GM18861 (cell line): Measurements from ENCODE around the gene EDN2.

ENCODE experiments used
- ATAC-seq: cut with Tn5 transposase; IDR thresholded peaks from one replicate; pipeline ENCODE4 v1.9.1; 2021; ENCODE audit not compliant: unreplicated experiment

The EDN2 gene

DNA sequence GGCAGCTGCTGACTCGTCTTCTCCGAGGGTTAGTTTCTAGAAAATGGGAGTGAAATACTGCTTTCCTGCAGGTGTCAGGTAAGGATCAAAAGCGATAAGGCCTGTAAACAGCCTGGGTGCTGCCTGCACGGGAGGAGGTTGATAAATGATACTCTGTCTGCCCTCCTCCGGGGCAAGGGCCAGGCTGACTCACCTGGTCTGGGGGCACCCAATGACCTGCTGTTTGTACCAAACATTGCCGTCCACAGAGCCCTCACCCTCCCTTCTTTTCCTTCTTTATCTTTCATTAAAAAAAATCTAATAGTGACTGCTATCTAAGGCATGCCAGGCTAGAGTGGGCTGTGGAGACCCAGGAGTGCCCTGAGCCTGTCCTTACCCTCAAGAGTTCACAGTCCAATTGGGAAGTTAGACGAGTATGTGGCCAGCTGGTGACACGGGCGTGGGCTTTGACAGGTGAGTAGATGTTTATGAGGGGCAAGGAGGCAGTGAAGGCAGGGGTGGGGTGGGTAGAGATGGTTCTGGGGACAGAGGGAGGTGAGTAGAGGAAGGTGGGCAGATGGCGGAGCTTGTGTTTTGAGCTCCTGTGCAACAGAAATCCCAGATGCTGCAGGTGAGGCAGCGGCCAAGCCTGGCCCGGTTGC is 16.2 kb downstream of the EDN2 start:
- ATAC-seq = no peak

DNA sequence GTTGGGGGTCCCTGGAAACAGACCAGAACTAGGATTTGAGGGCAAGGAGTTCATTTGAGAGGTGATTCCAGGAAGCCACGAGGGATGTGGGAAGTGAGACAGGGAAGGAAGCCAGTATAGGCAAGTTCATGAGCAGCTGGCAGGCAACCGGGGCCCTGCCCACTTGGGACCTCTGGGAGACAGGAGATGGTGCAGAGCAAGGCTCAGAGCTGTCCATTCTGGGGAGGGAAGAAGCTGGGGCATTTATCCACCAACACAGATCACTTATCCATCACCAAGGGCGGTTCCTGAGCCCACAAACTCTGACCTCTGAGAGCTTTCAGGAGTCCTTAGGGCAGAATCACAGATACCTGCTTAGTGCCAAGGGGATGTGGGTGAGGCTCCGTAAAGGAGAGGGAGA is 16.8 kb downstream of the EDN2 start:
- ATAC-seq = no peak

DNA sequence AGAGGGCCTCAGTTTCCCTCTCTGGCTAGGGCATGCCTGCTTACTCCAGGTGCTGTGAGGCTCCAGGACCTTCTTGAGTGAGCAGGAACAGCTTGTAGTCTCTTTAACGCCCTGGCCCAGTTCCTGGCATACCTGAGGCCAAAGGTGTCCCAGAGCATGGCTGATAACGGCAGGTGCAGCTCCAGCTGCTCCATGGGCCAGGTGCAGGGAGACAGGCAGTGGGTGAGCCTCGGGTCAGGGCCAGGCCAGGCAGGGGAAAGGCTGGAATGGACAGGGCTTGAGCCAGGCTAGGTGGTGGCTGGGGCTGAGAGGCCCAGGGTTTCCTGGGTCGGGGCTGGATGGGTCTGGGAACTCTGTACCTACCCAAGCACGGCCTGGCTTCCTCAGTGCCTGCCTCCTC is 18.3 kb downstream of the EDN2 start:
- ATAC-seq = no peak

DNA sequence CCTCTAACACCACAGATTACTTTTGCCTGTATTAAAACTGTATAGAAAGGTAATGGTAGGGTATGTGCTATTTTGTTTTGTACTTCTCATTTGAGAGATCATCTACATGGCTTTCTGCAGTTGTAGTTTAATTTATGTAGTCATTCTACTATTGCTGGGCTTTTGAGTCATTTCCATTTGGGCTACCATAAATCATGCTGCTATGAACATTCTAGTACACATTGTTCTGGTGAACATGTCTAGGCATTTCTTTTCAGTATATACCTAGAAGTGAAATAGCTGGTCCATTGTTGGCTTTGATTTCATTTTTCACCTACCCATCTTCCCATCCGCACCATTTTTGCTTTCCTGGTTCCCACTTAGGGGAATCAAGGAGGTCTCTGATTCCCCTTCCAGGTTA is 18.7 kb downstream of the EDN2 start:
- no peak for ATAC-seq

DNA sequence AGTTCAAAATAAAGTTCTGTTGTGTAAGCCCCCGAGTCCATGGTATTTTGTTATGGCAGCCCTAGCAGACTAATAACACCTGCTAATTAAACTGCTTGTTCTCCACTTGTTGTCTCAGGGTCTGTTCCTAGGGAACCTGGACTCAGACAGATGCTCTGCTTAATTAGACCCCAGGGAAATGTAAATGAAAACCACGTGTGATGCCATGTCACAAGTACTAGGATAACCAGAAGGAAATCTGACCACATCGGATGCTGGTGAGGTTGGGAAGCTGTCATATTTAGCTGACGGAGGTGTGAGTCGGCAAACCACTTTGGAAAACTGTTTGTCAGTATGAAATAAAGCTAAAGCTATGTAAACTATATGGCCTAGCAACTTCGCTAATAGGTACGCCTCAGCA is 19.6 kb downstream of the EDN2 start:
- no peak for ATAC-seq

DNA sequence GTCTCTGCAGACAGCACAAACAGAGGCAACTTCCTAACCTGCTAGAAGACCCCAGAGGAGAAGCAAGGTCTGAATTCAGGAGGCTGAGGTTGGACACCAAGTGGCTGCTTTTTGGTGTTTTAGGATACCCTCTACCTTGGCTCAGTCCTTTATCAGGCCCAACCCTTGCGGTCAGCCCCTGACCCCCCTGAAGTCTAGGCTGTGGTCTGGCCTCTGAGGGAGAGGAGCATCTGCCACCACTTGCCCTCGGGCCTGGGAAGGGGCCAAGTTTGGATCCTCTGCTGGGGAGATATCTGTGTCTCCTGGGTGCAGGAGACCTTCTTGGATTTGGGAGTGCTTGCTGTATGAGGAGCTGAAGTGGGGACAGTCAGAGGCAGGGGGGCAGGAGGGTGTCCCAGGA is 21.0 kb downstream of the EDN2 start:
- no peak for ATAC-seq

DNA sequence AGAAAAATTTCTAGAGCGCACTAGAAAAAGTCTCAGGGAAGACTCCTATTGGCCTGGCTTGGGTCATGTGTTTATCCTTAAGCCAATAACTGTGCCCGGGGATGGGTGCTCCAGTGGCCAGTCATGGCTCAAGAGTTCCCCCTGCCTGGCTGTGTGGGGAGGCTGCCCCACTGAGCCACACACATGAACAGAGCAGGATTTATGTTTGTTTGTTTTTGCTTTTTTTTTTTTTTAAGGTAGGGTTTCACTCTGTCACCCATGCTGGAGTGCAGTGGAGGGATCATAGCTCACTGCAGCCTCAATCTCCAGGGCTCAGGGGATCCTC is 21.8 kb downstream of the EDN2 start:
- no peak for ATAC-seq

DNA sequence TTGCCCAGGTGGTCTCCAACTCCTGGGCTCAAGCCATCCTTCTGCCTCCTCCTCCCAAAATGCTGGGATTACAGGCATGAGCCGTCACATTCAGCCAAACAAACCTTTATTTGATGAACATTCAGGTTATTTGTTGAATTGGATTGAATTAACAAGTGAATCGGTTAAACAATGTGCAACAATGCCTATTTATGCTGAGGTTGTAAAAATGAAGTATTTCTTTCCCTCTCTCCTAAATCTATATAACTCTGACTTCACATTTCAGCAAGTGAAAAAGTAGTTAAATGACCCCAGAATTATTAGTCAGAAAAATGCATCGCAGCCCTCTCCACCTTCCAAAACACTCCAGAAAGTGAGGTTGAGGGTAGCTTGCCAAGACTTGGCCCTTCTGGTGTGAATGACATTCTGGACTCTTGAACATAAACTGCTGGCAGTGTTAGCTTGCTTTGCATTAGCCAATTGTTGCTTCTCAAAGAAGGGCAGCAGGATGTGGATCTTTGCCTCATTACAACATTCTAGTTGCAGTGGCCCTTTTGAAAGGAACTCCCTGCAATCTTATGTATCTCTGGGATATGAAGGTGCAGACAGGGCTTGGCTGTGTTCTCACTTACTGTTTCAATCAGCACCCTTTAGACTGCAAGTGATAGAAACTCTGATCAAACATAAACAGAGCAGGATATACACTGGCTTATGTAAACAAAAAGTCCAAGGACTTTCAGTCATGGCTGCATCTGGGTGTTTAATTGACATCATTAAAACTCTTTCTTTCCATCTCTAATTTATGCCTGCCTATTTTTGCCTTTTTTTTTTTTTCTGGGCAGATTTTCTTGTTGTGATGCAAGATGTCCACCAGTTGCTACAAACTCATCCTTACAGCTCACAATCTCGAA is 22.4 kb downstream of the EDN2 start:
- ATAC-seq = no peak

DNA sequence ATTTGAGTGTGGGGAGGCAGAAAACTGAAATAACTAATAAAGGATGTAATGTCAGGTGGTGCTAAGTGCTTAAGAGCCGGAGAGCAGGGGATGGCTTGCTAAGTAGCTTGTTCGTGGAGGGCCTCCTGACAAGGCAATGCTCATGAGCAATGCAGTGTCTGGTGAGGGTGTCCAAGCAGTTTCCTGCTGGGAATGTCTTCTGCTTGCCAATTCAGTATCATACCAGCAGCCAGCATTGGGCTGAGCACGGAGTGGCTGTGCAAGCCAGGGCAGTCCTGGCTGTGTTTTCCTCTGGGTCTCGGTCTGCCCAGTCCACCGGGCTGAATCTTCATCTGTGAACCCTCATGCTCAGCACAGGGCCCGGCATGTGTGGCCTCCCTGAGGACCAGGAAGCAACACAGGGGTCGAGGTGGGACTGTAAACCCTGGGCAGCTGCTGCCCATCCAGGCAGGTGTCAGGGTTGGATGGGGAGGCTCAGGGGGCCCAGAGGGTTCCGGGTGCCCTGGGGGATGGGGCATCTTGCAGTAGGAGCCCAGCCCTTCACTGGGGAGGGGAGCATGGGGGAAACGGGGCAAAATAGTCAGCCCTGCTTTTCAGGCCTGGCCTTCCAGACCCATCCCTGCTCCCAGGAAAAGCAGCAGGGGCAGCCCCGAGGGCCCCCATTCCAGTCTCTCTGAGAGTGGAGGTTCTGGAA is 27.5 kb downstream of the EDN2 start:
- no peak for ATAC-seq

DNA sequence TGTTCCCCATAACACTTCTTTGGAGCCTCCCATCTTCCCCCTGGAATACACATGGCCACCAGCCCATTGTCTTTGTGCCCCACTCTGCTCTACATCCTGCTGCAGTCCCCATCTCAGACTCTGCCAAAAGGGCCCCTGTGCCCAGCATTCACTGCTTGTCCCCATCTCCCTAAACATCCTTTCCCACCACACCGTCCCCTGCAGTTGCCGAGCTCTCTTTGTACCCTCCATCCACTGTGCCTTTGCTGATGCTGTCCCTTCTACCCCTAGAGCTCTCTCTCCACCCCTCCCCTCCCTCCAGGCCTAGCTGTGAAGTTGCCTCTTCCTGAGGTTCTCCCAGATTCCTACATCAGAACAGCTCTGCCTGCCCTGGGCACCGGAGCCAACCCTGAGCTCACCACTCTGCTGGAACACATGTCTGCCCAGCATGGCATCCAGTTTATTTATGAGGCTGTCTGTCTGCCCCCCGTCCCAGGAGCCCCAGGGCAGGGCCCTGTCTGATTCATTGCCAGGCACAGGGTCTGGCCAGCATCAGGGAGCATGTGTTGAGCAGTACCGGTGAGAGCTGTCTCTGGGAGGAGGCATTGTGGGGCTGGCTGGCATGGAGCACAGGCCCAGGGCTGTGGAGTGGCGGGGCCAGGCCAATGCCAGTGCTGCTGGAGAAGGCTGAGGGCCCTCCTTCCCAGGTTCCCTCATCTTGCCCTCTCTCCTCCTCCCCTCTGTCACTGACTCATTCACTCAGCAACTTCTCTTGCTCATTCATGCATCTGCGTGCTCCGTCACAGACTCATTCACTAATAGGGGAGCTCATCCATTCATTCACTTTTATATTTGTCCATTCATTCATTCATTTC is 28.8 kb downstream of the EDN2 start:
- no peak for ATAC-seq

DNA sequence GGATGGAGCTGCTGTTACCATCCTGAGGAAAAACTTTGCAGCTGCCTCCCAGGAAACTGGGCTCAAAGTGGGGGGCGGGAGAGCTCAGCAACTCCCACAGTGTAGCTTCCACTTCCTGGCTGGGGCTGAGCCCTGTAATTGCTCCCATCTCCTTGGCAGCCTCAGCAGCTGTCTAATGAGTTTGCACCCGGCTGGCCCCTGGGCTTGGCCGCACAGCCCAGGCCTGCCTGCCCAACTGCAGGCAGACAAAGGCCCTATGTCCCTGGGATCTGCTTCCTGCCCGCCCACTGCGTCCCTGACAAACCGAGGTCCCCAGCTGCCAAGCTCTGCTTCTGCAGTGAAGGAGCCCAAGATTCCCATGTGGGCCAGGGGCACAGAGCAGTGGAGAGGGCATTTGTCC is 30.1 kb downstream of the EDN2 start:
- ATAC-seq = no peak

DNA sequence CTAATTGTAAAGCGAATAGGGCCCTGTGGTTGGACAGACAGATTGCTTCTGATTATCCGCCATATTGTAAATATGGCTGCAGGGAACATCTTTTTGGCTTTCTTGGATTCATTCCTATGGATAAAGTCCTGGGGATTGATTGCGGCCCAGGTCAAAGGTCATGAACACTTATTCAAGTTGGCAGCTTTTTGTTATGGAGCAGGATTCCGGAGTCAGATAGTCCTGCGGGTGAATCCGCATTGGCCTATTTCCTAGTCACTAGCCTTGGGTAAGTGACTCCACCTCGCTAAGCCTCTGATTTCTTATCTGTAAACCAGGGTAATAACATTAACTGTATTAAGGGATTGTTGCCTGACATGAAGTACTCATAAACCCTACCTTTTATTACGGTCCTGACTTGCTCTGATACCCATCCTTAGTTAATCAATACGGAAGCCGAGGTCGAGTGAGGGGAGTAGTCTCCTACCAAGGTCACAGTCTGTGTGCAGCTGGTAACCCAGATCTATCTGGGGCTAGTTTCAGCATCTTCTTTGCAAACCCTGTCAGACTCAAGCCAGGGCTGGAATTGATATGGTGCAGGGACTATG is 31.7 kb downstream of the EDN2 start:
- ATAC-seq = no peak

DNA sequence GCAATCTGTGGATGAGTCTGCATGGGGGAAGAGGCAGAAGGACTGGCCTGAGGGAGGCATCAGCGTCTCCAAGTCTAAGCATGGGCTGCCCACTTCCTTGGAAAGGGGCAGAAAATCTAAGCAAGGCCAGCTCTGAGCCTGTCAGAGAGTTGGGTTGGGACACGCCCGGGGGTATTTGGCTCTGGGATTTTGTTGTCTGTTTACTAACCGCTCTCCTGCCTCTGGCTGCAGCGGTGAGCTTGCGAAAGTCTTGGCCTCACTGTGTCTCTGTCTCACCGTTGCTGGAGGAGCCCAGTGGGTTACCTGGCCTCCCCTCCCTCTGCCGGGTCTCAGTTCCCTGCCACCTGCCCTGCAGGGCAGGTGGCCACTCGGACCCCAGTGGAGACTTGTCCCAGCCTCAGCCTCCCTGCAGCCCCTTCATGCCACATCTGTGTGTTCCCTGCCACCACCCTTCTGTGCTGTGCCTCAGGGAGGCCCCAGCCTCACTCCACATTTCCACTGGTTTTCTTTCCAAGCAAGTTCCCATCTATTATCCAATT is 33.7 kb downstream of the EDN2 start:
- no peak for ATAC-seq

DNA sequence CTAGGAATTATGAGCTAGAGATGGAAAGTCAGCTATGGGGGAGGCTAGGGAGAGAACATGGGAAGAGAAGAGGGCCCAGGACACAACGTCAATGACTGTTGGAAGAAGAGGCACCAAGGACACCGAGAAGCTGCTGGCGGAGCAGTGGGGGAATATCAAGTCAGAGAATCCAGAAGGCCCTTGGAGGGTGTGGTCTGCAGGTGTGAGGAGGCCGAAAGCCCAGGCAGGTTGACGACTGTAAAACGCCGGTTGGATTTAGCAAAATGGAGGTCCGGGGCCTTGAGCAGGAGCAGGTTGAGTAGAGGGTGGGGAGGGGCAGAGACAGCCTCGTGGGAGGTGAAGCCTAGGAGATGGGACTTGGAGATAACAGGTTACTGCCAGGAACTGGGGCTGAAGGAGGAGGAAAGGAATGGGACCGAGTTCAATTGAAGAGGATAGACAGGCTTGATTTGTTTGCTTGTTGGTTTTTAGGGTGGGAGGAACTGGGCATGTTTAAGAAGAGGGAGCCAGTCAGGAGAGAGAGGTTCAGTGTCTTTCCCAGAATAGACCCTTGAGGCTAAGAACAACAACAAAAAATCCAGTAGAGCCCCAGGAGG is 35.1 kb downstream of the EDN2 start:
- ATAC-seq = no peak

DNA sequence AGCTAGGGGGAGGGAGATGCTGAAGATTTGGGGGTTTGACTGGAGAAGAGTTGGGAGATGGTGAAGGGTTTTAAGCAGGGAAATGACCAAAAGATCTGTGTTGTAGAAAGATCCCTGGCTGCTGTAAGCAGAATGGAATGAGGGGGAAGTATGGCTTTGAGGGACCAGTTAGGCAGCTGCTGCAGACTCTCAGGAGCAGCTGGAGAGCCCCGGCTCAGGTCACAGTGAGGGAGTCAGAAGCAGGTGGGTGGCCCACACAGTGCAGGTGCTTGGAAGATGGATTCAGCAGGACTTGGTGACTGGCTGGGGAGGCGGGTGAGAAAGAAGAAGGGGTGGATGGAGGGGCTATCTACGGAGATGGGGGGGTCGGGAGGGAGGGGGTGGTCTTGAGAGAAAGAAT is 35.7 kb downstream of the EDN2 start:
- no peak for ATAC-seq

DNA sequence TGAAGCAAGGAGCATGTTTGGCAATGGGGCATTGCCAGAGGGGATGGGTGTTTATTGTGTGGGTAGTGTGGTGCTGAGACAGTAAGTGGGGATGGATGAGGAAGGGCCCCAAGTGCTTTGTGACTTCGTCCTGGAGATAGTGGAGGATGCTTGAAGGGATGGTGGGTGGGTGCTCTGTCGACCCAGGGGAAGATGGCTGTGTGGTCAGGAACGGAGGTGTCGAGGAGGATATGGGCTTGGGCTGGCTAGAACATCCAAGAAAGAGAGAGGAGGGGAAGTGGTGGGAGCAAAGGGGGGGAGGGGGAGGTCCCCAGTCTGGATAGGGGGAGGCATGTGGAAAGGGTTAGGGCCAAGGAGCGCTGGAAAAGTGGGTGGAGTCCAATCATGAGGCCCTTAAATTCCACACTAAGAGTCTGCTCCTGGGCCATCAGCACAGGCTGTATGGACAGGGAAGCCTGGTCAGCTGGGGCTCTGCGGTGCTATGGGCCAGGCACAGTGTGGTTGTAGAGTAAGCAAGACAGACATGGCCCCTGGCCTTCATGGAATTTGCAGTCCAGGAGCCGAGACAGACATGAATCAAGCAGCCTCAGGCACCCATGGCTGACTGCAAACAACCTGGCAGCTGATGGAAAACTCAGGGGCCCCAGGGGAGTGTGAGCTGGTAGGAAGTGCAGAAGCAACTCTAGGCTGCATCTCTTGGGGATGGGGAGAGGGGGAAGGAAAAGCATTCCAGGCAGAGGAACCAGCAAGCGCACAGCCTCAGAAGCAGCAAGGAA is 36.3 kb downstream of the EDN2 start:
- no peak for ATAC-seq

DNA sequence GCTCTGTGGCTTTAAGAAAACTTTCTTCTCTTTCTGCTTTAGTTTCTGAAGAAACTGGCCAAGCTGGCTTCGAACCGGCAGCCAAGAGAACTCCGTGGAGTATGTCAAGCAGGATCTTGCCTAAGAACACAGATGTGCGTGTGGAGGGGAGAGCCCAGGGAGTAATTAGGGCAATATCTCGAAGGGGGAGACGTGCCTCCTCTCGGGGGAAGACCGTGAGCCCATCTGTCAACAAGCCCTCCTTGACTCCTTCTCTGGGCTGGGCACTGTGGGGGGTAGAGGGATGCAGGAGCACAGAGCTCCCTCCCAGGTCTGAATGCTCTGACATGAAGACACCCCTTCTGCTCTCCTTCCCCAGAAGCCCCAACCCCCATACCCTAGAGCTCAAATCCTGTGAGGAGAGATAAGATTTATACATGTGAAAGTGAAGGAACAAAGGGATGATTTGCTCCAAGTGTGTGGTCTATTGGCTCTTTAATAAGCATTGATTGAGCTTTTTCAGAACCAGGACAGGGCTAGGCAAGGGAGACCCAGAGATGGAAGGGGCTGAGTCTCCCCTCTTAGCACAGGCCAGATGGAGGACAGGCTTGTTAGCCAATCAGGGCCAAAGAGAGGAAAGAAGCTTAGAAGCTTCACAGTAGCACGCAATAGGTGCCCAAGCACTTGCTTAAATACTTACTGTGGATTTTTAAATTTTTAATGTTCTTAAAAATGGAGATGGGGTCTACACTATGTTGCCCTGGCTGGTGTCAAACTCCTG is 37.5 kb downstream of the EDN2 start:
- no peak for ATAC-seq

DNA sequence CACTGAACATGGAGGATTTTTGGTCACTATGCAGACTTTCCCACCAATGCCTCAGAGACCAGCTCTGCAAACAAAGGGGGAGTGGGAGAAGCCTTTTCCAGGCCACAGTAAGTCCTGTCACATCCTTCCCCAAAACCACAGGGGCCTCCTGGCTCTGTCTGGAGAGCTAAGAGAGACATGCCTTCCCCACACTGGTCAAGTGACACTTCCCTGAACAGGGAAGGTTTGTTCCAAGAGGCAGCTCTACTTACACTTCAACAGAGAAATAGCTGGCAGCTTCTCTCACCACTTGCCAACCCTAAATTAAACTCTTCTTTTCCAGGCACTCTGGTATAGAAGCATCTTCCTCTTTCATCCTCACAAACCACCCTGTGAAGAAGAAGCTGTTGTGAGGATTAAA is 39.7 kb downstream of the EDN2 start:
- no peak for ATAC-seq

DNA sequence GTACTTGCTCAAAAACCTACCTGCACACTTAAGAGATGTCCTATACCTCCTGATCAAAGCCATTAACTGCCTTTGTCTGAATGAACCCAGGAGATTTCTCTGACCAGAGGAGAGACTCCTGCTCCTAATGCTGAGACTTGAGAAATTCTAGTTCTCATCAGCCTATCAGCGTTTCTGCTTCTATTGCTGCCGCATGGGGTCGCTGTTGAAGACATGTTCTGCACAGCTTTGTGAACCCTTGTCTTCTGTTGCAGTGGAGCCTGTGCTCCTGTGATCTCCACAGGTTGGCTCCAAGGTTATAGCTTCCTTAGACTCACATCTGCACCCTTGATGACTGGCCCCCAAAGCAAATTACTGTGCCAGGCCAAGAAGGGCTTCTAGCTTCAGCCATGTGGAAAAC is 40.2 kb downstream of the EDN2 start:
- ATAC-seq = no peak
